ENCODE data around the gene TRPM3.

TRPM3 gene

GRCh38 chr9:70601000-70601951 is 520.1 kb downstream of the TRPM3 start:
- DNase-seq, result peak; percentile 39

GRCh38 chr9:70600506-70600905 is 520.9 kb downstream of the TRPM3 start:
- DNase-seq, result no peak

GRCh38 chr9:70597886-70598285 is 523.5 kb downstream of the TRPM3 start:
- no peak for DNase-seq

GRCh38 chr9:70595211-70595610 is 526.2 kb downstream of the TRPM3 start:
- no peak for DNase-seq

- no peak for DNase-seq
Observed at GRCh38 chr9:70594386-70594944, 527.0 kb downstream of the TRPM3 start.

- DNase-seq, result no peak
Observed at GRCh38 chr9:70593241-70593640, 528.2 kb downstream of the TRPM3 start.

GRCh38 chr9:70590315-70590677 is 531.1 kb downstream of the TRPM3 start:
- DNase-seq, result no peak

- no peak for DNase-seq
Observed at GRCh38 chr9:70589571-70590314, 531.7 kb downstream of the TRPM3 start.

GRCh38 chr9:70588999-70589398 is 532.4 kb downstream of the TRPM3 start:
- no peak for DNase-seq

GRCh38 chr9:70588381-70588780 is 533.0 kb downstream of the TRPM3 start:
- no peak for DNase-seq

- DNase-seq, result no peak
Observed at GRCh38 chr9:70587201-70587600, 534.2 kb downstream of the TRPM3 start.

- no peak for DNase-seq
Observed at GRCh38 chr9:70586476-70586875, 534.9 kb downstream of the TRPM3 start.

- DNase-seq, result no peak
Observed at GRCh38 chr9:70581955-70582350, 539.5 kb downstream of the TRPM3 start.

- DNase-seq, result no peak
Observed at GRCh38 chr9:70581214-70581954, 540.0 kb downstream of the TRPM3 start.

GRCh38 chr9:70580606-70581195 is 540.7 kb downstream of the TRPM3 start:
- no peak for DNase-seq

- DNase-seq, result no peak
Observed at GRCh38 chr9:70579686-70580085, 541.7 kb downstream of the TRPM3 start.

- no peak for DNase-seq
Observed at GRCh38 chr9:70578720-70579119, 542.7 kb downstream of the TRPM3 start.

GRCh38 chr9:70577671-70578070 is 543.8 kb downstream of the TRPM3 start:
- DNase-seq, result no peak

- no peak for DNase-seq
Observed at GRCh38 chr9:70576116-70576515, 545.3 kb downstream of the TRPM3 start.

GRCh38 chr9:70574151-70574837 is 547.1 kb downstream of the TRPM3 start:
- no peak for DNase-seq

- DNase-seq, result no peak
Observed at GRCh38 chr9:70573308-70573707, 548.1 kb downstream of the TRPM3 start.

- DNase-seq, result no peak
Observed at GRCh38 chr9:70571258-70571657, 550.2 kb downstream of the TRPM3 start.

All from DMS79 (cell line).